ENCODE measurements around the gene MBOAT1.

MBOAT1 gene

GRCh38 chr6:20071998-20072397 lies 140.3 kb downstream of the MBOAT1 start:
- H3K4me3 ChIP-seq (ENCODE audit: low read length) = no peak overlapping the region

GRCh38 chr6:20070047-20070446 lies 142.2 kb downstream of the MBOAT1 start:
- H3K4me3 ChIP-seq (ENCODE audit: low read length) = no peak overlapping the region
- DNase-seq (ENCODE audit: low read depth, low spot score) = no peak

More at GRCh38 chr6:20071998-20072397, 140.3 kb downstream of the MBOAT1 start:
- no peak for DNase-seq (ENCODE audit: low read depth, low spot score)

GRCh38 chr6:20069021-20069522 lies 143.2 kb downstream of the MBOAT1 start:
- no peak for DNase-seq (ENCODE audit: low read depth, low spot score)

DNA sequence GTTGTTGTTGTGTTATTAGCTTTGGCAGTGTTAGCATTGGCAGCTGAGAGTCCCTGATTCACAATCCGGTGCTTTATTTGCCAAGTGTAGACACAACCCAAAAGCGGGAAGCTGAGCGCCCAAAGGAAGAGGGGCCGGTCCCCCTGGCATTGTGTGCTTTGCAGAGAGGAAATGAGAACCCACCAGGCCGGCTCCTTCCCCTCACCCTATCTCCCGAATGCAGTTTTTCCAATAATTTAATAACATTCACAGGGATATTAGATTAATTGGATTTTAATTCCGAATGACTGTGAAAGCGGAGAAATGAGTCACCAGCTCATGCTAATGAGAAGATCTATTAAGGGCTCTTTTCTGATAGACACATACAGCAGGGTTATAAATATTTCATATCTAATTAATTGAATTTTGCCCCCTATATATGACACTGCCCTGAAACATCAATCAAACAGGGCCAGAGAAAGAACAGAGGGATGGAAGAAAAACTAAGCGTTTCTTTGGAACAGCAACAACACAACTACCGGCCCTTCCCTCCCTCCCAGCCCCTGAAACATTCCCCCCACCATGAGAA lies 143.8 kb downstream of the MBOAT1 start:
- DNase-seq (ENCODE audit: low read depth, low spot score) = no peak
- no peak overlapping the region for H3K4me3 ChIP-seq (ENCODE audit: low read length)

More at GRCh38 chr6:20069021-20069522, 143.2 kb downstream of the MBOAT1 start:
- no peak overlapping the region for H3K4me3 ChIP-seq (ENCODE audit: low read length)

DNA sequence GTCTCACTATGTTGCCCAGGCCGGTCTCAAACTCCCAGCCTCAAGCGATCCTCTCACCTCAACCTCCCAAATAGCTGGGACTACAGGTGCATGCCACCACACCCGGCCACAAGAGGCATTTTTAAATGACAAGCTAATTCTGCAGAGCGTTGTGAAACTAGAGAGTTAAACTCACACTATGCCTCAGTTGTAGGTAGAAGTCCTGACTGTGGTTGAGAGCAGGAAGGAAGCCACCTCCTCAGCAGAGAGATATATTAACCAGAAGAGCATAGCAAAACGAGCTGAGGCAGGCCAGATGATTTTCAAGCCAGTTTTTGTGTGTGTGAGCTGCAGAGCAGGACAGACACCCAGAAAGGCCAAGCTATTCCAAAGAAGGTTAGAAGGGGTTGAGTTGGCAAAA lies 150.3 kb downstream of the MBOAT1 start:
- no peak overlapping the region for H3K4me3 ChIP-seq (ENCODE audit: low read length)
- peak; percentile 49 for DNase-seq (ENCODE audit: low read depth, low spot score)

DNA sequence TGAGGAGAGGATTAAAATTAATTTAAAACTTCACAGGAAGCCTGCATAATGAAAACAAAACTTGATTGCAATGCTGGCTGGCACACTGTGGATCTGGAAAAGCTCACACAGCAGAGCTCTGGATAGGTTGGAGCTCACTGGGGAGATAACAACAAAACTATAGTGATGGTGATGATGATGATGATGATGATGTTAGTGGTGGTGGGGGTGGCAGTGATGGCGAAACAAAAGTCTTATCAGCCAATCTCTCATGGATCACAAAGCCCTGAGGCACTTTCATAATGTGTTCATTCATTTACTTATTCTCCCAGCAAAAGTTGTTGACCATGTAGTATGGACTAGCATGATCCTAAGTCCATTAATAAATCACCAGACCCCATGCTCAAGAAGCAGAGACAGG lies 152.0 kb downstream of the MBOAT1 start:
- H3K4me3 ChIP-seq (ENCODE audit: low read length) = no peak overlapping the region
- no peak for DNase-seq (ENCODE audit: low read depth, low spot score)

DNA sequence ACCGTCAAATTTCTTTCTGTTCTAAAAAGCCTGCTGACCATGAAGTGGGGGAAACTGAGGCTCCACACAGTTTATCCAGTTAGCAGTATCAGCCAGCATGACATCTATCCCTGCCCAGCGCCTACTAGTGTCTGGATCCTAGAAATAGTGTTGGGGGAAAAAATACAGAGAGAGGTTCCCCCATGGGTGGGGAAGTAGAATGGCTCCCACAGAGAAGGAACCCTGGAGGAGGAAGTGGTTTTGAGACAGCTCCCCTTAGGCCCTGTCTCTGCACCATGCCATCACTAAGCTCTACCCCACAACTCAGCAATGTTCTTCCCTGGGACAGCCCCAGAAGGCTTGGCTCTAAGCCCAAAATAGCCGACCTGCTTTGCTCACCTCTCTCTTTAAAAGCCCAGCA lies 153.4 kb downstream of the MBOAT1 start:
- peak; percentile 52 for DNase-seq (ENCODE audit: low read depth, low spot score)
- no peak overlapping the region for H3K4me3 ChIP-seq (ENCODE audit: low read length)

GRCh38 chr6:20058121-20058905 lies 154.0 kb downstream of the MBOAT1 start:
- DNase-seq (ENCODE audit: low read depth, low spot score) = no peak
- no peak overlapping the region for H3K4me3 ChIP-seq (ENCODE audit: low read length)

GRCh38 chr6:20056350-20056992 lies 155.8 kb downstream of the MBOAT1 start:
- peak; percentile 47 for DNase-seq (ENCODE audit: low read depth, low spot score)
- H3K4me3 ChIP-seq (ENCODE audit: low read length) = no peak overlapping the region

- DNase-seq (ENCODE audit: low read depth, low spot score) = no peak
- no peak overlapping the region for H3K4me3 ChIP-seq (ENCODE audit: low read length)
These were observed 156.4 kb downstream of the MBOAT1 start for GRCh38 chr6:20055916-20056315.
